Measurements from ENCODE around the gene SF3B1. TPM values are rescaled to one million over a fixed set of nuclear protein-coding genes. Genes with fewer than 3 reads are reported as not detected.

The SF3B1 gene
- total RNA-seq, 4 donors from 2014 or later = 356 to 1,013 (median 641) TPM

- no peaks in the 10 kb centered on the region for H3K4me1 ChIP-seq
- intact Hi-C loops (cut with DNase I; ENCODE audit: low total_unique reads) = no loop called here
- no peaks in the 10 kb centered on the region for H3K27me3 ChIP-seq
- no peaks in the 10 kb centered on the region for H3K9me3 ChIP-seq
- no peaks in the 10 kb centered on the region for H3K36me3 ChIP-seq
- no peak overlapping the region for H3K4me3 ChIP-seq
- no peak for DNase-seq
- TF ChIP-seq POLR2A (IDR thresholded peaks at IDR 0.05) = no peak
- TF ChIP-seq, protein P1, sequence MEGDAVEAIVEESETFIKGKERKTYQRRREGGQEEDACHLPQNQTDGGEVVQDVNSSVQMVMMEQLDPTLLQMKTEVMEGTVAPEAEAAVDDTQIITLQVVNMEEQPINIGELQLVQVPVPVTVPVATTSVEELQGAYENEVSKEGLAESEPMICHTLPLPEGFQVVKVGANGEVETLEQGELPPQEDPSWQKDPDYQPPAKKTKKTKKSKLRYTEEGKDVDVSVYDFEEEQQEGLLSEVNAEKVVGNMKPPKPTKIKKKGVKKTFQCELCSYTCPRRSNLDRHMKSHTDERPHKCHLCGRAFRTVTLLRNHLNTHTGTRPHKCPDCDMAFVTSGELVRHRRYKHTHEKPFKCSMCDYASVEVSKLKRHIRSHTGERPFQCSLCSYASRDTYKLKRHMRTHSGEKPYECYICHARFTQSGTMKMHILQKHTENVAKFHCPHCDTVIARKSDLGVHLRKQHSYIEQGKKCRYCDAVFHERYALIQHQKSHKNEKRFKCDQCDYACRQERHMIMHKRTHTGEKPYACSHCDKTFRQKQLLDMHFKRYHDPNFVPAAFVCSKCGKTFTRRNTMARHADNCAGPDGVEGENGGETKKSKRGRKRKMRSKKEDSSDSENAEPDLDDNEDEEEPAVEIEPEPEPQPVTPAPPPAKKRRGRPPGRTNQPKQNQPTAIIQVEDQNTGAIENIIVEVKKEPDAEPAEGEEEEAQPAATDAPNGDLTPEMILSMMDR (IDR thresholded peaks at IDR 0.05) = no peak
- no peak overlapping the region for H3K27ac ChIP-seq
Observed at GRCh38 chr2:197472166-197472565, 37.3 kb upstream of the SF3B1 start.

DNA sequence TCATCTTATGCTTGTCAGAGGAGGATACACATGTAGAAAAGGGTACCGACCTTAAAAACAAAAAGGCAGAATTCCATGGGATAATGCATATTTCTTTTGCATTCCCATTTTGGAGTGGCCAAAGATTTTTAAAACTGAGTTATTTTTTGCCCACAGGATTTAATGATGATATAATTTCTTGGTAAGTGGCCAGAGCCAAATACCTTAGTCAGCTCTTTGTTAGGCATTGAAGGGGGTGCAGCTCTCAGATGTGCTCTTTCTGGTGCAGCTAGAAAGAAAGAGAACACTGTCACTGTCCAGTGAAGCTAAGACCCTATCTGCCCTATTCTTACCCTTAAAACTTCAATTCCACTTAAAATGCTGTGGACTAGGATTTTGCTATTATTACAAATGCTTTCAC, 29.3 kb upstream of the SF3B1 start:
- Histone ChIP-seq H3K27me3 (no peaks in the 10 kb centered on the region), H3K27ac (no peak overlapping the region), H3K9me3 (no peaks in the 10 kb centered on the region), H3K36me3 (no peaks in the 10 kb centered on the region), H3K4me3 (no peak overlapping the region), H3K4me1 (no peaks in the 10 kb centered on the region)
- no peak for TF ChIP-seq POLR2A (IDR thresholded peaks at IDR 0.05)
- TF ChIP-seq, protein P1 (IDR thresholded peaks at IDR 0.05) = no peak
- DNase-seq = no peak
- intact Hi-C loops (cut with DNase I; ENCODE audit: low total_unique reads) = no loop called here

GRCh38 chr2:197461057-197461456, 26.2 kb upstream of the SF3B1 start:
- H3K9me3 ChIP-seq = no peaks in the 10 kb centered on the region
- H3K4me1 ChIP-seq = no peaks in the 10 kb centered on the region
- no peak for TF ChIP-seq POLR2A (IDR thresholded peaks at IDR 0.05)
- TF ChIP-seq, protein P1 (IDR thresholded peaks at IDR 0.05) = no peak
- H3K27ac ChIP-seq = no peak overlapping the region
- no peak for DNase-seq
- no peaks in the 10 kb centered on the region for H3K36me3 ChIP-seq
- intact Hi-C loops (cut with DNase I; ENCODE audit: low total_unique reads) = no loop called here
- H3K4me3 ChIP-seq = no peak overlapping the region
- no peaks in the 10 kb centered on the region for H3K27me3 ChIP-seq

GRCh38 chr2:197460649-197461048, 25.8 kb upstream of the SF3B1 start:
- H3K27me3 ChIP-seq = no peaks in the 10 kb centered on the region
- no peak for DNase-seq
- H3K36me3 ChIP-seq = no peaks in the 10 kb centered on the region
- intact Hi-C loops (cut with DNase I; ENCODE audit: low total_unique reads) = no loop called here
- TF ChIP-seq, protein P1 (IDR thresholded peaks at IDR 0.05) = no peak
- no peak for TF ChIP-seq POLR2A (IDR thresholded peaks at IDR 0.05)
- H3K4me1 ChIP-seq = no peaks in the 10 kb centered on the region
- no peak overlapping the region for H3K27ac ChIP-seq
- H3K4me3 ChIP-seq = no peak overlapping the region
- no peaks in the 10 kb centered on the region for H3K9me3 ChIP-seq

DNA sequence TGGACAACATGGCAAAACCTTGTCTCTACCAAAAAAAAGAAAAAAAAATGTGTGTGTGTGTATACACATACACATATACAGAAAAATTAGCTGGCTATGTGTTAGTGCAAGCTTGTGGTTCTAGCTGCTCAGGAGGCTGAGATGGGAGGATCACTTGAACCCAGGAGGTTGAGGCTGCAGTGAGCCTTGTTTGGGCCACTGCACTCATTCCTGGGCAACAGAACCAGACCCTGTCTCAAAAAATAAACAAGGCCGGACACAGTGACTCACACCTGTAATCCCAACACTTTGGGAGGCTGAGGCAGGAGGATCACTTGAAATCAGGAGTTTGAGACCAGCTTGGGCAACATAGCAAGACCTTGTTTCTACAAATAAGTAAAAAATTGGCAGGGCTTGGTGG, 20.6 kb upstream of the SF3B1 start:
- Histone ChIP-seq H3K4me1 (peaks cover 0 to 11% of the 10 kb centered on the region in 2 donors), H3K27me3 (no peaks in the 10 kb centered on the region), H3K36me3 (no peaks in the 10 kb centered on the region), H3K4me3 (no peak overlapping the region), H3K9me3 (no peaks in the 10 kb centered on the region), H3K27ac (no peak overlapping the region)
- intact Hi-C loops (cut with DNase I; ENCODE audit: low total_unique reads) = no loop called here
- TF ChIP-seq, protein P1 (IDR thresholded peaks at IDR 0.05) = no peak
- TF ChIP-seq POLR2A (IDR thresholded peaks at IDR 0.05) = no peak
- DNase-seq = no peak
